Measurements from ENCODE around the gene ESRRA. TPM values are rescaled to one million over a fixed set of nuclear protein-coding genes. Genes with fewer than 3 reads are reported as not detected.

Gene ESRRA
- 85.4 and 102 TPM in 2 replicates for total RNA-seq

DNA sequence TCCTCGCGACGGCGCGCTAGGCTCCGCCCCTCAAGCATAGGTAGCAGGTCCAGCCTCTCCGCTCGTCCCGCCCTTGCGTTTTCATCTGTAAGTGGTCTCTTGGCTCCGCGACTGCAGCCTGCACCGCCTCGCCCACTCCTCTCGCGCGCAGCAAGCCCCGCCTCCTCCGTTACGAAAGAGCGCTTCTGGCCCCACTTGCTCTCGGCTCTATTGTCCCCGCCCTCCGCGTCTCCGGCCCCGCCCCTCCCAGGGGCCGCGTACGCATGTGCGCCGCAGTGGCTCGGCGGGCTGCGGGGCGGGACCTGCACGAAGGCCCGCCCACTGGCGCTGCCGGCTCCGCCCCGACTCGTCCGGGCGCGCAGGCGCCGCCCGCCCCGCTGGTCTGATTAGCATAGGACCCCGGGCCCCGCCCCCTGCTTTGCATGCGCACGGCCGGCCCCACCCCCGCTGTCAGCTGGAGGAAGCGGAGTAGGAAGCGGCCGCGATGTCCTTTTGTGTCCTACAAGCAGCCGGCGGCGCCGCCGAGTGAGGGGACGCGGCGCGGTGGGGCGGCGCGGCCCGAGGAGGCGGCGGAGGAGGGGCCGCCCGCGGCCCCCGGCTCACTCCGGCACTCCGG is at the start of gene ESRRA:
TSS of gene ESRRA (plus strand) at position 450 of the 616 bp plus-strand sequence. CDS start 1,656 bp downstream, outside the sequence.

DNA sequence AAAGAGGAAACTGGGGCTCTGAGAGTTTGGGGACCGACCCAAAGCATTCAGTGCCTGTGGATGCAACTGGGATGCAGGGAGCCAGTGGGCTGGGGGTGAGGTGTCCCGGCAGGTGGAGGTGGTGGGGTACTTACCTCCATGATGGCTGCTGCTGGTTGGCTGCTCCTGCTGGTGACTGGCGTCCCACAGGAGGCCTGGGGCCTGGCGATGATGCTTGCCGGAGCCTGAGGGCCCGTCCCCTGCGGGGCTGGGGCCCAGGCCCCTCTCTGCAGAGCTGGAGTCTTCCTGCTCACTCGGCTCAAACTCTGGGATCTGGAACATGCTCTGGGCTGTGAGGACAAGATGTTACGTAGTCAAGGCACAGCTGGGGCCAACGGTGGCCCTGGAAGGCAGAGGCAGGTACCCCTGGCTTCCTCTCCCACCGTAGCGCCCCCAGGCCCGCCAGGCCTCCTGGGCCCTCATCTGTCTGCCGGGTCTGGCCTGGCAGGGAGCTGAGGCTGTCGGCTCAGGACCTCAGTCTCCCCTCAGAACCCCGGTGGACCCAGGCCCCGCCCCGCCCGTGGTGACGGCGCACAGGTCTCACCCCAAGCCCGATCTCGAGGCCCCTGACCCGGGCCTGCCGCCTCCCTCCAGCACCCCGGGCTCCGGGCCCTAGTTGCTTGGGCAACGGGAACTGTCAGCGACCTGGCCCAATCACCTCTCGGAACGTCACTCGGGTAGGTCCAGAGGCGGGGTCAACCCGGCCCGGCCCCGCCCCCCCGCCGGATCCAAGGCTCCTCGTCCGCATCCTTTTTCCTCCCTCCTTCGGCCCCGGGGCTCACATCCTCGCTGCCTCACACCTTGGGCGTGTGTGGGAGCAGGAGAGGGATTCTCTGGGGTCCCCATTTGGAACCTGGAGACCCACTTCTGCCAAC is 21.0 kb upstream of the ESRRA start, which contains the start of gene BAD:
TSS of gene BAD (minus strand) at position 618 of the 914 bp plus-strand sequence. CDS start at position 321, 297 bp downstream.

DNA sequence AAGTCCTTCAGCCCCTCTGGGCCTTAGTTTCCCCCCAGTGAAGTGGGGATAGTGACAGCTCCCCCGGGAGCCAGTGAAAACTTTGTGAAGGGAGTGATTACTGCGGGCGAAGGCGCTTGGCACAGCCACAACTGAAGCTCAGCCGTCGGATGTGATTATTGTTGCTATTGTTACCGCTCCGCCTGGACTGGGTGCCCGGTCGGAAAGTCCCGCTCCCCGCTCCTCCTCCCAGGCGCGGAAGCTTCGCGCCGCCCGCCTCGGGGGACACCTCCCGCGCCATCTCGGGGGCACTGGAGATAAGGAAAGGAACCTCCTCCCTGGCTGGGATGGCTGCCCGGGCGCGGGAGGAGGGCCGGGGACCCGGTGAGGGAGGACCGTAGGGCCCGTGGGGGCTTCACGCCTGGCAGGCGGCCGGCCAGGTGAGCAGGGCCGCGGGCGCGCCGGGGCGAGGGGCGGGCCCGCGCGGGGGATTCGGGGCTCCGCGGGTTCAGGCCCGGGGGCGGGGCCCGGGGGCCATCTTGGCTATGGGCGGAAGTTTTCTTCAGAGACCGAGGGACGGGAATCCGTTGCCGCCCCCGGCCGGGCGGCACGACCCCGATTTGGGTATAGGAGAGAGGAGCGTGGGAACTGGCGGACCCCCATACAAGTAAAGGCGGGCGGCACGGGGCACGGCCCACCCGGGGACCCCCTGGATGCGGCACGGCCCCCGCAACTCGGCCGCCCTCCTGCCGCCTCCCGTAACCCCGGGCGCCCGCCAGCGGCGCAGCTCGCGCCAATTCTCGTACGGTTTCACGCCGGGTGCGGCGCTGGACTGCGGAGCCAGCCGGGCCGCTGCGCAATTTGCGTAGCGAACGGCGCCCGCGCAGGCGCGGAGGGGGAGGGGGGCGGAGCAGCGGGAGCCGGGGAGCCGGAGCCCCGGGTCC is 20.1 kb upstream of the ESRRA start, which contains the start of gene GPR137:
TSS of gene GPR137 (plus strand) at position 887 of the 923 bp plus-strand sequence. CDS start 677 bp downstream, outside the sequence.

DNA sequence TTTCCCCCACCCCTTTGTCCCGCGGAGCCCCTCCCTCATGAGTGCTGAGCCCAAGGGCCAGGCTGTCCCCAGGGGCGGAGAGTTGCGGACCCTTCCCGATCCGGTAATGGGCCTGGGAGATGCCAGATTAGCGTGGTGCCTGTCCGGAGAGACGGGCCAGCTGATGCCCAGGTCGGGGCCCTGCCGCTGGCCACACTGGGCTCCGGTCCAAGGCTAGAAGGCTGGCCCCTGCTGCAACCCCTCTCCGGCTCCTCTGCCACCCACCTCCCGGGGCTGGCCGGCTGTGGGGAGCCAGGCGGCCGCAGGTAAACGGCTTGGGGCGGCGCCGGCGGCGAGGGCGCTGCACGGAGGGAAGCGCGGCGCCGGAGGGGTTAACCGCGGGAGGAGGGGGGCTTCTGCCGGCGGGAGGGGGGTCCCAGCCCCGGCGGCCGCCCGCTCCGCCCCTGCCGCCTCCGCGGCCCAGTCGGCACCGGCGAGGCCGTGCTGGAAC is 14.0 kb upstream of the ESRRA start, which contains the start of gene KCNK4:
TSS of gene KCNK4 (plus strand) at position 41 of the 490 bp plus-strand sequence. CDS start 1,717 bp downstream, outside the sequence.

DNA sequence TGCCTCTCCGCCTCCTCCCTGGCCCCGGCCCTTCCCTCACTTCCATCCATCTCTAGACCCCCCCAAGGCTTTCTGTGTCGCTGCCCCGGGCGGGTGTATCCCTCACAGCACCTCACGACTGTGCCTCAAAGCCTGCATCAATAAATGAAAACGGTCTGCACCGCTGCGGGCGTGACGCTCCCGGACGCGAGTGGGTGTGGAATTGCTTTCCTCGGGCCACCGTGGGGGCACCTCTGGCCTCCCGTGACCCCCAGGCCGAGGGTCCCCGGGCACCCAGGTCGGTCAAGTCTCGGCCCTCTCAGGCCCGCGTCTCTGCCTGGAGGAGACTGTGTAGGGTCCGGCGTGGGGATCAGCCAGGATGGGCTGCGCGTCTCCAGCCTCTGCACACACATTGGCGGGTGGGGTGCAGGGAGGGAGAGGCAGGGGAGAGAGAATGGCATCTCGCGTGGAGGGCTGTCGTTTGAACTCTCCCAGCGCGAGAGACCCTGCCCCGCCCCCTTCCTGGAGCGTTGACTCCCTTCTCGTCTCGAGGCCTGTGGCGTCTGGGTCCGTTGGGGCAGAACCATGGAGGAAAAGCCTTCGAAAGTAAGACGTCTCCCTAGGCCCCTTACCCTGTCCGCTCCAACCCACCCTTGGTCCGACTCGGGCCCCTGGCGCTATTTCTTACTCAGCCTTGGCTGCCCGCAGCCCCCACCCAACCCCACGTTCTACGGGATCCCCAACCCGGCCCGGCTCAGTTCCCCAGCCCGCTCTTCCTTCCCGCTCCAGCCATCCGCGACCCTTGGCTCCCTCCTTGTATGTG is 5.3 kb upstream of the ESRRA start, which contains the start of gene CATSPERZ:
TSS of gene CATSPERZ (plus strand) at position 512 of the 802 bp plus-strand sequence. CDS start at position 565, 53 bp downstream.

GRCh38 chr11:64317325-64317960 is 12.1 kb downstream of the ESRRA start, which contains the start of gene TRMT112:
TSS of gene TRMT112 (minus strand) at chr11:64317559. CDS start at chr11:64317526, 33 bp downstream.

DNA sequence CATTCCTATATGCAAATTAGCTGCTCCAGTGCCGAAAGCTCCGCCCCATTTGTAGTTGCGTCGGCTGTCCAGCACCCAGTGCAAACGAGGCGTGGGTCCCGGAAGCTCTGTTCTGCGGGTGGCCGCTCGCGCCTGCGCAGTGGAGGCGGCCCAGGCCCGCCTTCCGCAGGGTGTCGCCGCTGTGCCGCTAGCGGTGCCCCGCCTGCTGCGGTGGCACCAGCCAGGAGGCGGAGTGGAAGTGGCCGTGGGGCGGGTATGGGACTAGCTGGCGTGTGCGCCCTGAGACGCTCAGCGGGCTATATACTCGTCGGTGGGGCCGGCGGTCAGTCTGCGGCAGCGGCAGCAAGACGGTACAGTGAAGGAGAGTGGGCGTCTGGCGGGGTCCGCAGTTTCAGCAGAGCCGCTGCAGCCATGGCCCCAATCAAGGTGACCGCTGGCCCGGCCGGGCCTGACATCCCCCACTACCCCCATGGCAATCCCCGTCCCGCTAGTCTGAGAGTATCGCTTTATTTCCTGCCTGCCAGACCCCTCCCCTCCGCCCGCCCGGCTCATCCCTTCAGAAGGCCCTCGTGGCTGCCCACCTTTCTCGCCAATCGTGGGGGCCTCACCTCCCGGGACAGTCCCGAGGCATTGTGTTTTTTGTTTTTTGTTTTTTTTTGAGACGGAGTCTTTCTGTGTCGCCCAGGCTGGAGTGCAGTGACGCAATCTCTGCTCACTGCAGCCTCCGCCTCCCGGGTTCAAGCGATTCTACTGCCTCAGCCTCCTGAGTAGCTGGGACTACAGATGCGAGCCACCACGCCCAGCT is 12.8 kb downstream of the ESRRA start, which contains the start of gene PRDX5:
TSS of gene PRDX5 (plus strand) at position 161 of the 805 bp plus-strand sequence. CDS start at position 256, 95 bp downstream.

DNA sequence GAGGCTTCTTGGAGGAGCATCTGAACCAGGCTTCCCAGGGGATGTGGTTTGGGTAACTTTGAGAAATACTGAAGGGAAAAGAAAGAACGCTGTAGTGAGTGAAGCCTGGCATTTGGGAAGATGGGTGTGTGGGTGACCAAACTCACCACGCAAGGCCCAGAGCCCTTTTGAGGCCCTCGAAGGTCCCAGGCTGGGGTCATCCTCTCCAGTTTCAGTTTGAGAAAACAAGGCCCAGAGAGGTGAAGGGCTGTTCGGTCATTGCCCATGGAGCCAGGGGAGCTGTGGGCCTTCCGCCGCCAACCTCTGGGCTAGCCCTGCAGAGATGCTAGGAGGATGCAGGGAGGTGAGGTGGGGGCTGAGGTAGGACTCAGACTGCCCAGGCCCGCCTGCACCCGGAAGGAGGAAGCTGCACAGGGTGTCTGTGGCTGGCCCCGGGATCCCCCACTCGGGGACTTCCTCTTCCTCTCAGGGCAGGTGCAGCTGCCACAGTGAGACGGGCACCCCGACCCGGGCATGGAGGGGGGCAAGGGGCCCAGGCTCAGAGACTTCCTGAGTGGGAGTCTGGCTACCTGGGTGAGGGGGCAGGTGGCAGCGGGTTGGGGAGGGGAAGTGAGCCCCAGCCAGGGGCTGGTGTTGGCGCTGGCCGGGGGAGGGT is 34.6 kb downstream of the ESRRA start, which contains the start of gene CCDC88B:
TSS of gene CCDC88B (plus strand) at position 451 of the 655 bp plus-strand sequence. CDS start at position 514, 63 bp downstream.

DNA sequence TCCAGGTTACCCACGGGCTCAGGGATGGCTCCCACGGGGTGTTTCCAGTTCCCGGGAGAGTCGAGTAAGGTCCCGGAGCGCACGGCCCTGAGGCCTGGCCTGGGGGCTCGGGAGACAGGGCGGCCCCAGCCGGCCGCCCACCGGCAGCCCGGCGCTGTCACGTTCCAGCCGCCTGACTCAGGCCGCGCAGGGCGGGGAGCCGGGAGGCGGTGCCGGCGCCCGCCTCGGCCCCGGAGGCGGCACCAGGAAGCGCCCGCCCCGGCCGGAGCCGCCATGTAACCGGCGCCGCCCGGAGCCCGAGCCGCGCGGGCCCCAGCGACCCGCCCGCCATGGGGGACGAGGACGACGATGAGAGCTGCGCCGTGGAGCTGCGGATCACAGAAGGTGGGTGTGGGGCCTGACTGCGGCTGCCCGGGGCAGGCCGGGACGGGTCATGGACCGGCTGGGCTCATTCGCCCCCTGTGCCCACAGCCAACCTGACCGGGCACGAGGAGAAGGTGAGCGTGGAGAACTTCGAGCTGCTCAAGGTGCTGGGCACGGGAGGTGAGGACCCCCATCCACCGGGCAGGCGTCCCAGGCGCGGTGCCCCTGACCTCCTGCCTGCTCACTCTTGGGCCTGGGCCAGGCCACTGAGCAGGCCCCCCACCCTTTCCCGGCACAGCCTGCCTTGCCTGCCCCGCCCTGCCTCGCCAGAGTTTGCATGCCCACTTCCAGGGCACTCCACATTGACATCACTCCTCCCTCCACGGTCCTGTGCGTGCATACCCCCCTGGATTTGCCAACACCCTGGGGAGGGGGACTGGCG is 53.8 kb downstream of the ESRRA start, which contains the start of gene RPS6KA4:
TSS of gene RPS6KA4 (plus strand) at position 256 of the 805 bp plus-strand sequence. CDS start at position 330, 74 bp downstream.

Other genes with a start within 250 kb of the ESRRA start
- gene MACROD1, start 139.4 kb upstream of the ESRRA start, total RNA-seq = 19.4 and 26.3 TPM in 2 replicates
- 101 and 162 TPM in 2 replicates for gene STIP1, start 119.4 kb upstream of the ESRRA start, total RNA-seq
- 0.34 and 0.71 TPM in 2 replicates for gene FERMT3, start 98.8 kb upstream of the ESRRA start, total RNA-seq
- 12.4 and 13.7 TPM in 2 replicates for gene TRPT1, start 79.3 kb upstream of the ESRRA start, total RNA-seq
- gene NUDT22, start 79.2 kb upstream of the ESRRA start, total RNA-seq = 39.4 and 69.4 TPM in 2 replicates
- 10.3 and 16.2 TPM in 2 replicates for gene DNAJC4, start 75.0 kb upstream of the ESRRA start, total RNA-seq
- 11.3 and 22.2 TPM in 2 replicates for gene VEGFB, start 70.9 kb upstream of the ESRRA start, total RNA-seq
- 47.3 and 103 TPM in 2 replicates for gene FKBP2, start 64.4 kb upstream of the ESRRA start, total RNA-seq
- 145 and 308 TPM in 2 replicates for gene PPP1R14B, start 58.6 kb upstream of the ESRRA start, total RNA-seq
- gene PLCB3, start 54.0 kb upstream of the ESRRA start, total RNA-seq = 26.7 and 46.3 TPM in 2 replicates
- gene BAD, start 20.9 kb upstream of the ESRRA start, total RNA-seq = 35.6 and 76.6 TPM in 2 replicates
- gene GPR137, start 19.7 kb upstream of the ESRRA start, total RNA-seq = 4.4 and 11.0 TPM in 2 replicates
- gene KCNK4, start 14.2 kb upstream of the ESRRA start, total RNA-seq = not detected in 2 replicates
- 0.14 and 0.34 TPM in 2 replicates for gene CATSPERZ, start 5.2 kb upstream of the ESRRA start, total RNA-seq
- 120 and 340 TPM in 2 replicates for gene TRMT112, start 12.0 kb downstream of the ESRRA start, total RNA-seq
- gene PRDX5, start 12.6 kb downstream of the ESRRA start, total RNA-seq = 188 and 482 TPM in 2 replicates
- 2.1 and 2.7 TPM in 2 replicates for gene CCDC88B, start 34.7 kb downstream of the ESRRA start, total RNA-seq
- 44.1 and 54.2 TPM in 2 replicates for gene RPS6KA4, start 53.6 kb downstream of the ESRRA start, total RNA-seq